ENCODE data around the gene POPDC2.
"Not testable (repeated sequence)": the region's sequence is repeated elsewhere in the genome, so short reads cannot be mapped to it uniquely, and the experiment has no call there.

Gene POPDC2, protein sequence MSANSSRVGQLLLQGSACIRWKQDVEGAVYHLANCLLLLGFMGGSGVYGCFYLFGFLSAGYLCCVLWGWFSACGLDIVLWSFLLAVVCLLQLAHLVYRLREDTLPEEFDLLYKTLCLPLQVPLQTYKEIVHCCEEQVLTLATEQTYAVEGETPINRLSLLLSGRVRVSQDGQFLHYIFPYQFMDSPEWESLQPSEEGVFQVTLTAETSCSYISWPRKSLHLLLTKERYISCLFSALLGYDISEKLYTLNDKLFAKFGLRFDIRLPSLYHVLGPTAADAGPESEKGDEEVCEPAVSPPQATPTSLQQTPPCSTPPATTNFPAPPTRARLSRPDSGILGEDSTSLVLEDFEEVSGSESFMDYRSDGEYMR

DNA sequence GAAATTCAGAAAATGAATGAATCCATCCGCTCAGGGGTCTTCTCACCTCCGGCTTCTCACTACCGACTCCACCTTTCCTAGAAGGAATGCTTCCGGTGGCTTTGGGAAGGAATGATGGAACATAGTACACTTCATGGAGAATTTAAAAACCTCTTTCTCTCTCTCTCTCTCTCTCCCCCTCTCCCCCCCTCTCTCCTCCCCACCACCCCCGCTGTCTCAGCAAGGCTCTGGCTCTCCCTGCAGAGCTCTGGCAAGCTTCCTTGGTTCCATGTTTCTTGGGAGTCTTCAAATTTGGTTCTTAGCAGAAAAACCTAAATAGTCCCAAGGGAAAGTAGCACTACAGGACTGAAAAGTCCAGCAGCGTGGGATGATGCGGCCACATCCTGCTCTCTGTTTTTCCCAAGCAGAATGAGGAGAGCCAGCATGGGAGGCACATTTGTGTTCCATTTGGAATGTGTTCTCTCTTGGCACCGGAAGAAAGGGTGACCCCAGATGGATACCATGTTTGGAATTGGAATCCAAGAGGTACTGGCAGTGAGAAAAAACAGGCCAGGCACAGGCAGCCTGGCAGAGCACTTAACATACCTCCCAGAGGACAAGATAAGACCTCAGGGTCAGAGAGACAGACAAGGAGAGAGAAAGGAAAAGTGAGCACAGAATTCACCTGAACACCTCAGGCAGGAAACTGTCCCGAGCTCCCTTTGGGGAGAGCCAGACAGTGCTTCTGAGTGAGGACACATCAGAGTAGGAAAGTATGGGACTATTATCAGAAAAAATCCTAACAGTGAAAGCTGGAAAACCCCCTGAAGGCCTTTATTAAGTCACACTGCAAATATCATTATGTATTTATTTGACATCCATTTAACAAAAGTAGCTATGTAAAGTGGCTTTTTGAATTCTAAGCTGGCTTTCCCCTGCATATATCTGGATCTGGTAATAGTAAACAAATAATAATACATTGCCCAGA, at the start of gene POPDC2:
Gene POPDC2, minus strand, starts transcription at position 116 of the 967 bp plus-strand sequence. CDS start 166 bp downstream, outside the sequence.
- no peak for DNase-seq (ENCODE audit: low read depth)

- no peak for DNase-seq (ENCODE audit: low read depth)
Observed at GRCh38 chr3:119703820-119704531, 43.6 kb upstream of the POPDC2 start.

GRCh38 chr3:119702530-119703527, 42.4 kb upstream of the POPDC2 start, which contains the start of gene CFAP91:
Gene CFAP91, plus strand, starts transcription at chr3:119703022. Its CDS starts 77 bp downstream, at chr3:119703099.
- DNase-seq (ENCODE audit: low read depth) = peak; percentile 91

DNA sequence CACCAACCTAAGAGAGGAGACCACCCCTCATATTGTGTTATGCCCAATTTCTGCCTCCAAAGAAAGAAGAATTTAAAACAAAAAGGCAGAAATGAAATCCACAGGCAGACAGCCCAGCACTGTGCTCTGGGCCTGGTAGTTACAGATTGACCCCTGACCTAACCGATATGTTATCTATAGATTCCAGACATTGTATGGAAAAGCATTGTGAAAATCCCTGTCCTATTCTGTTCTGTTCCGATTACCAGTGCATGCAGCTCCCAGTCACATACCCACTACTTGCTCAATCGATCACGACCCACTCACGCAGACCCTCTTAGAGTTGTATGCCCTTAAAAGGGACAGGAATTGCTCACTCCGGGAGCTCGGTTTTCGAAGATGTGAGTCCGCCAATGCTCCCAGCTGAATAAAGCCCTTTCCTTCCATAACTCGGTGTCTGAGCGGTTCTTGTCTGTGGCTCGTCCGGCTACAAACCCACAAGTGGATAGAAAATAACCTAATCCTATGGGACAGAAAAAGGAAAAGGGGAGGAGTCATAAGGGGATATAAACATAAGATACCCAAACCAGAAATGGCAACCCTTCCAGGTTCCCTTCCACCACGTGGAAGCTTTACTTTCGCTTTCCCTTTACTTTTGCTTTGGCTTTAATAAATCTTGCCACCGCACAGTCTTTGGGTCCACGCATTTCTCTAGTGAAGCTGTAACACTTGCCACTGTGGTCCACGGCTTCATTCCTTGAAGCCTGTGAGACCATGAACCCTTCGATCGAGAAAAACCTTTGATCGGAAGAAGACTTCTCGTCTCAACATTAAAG, 40.7 kb upstream of the POPDC2 start:
- DNase-seq (ENCODE audit: low read depth) = no peak

- no peak for DNase-seq (ENCODE audit: low read depth)
Observed at GRCh38 chr3:119700269-119700919, 40.0 kb upstream of the POPDC2 start.

- no peak for DNase-seq (ENCODE audit: low read depth)
Observed at GRCh38 chr3:119697394-119697793, 37.0 kb upstream of the POPDC2 start.

DNA sequence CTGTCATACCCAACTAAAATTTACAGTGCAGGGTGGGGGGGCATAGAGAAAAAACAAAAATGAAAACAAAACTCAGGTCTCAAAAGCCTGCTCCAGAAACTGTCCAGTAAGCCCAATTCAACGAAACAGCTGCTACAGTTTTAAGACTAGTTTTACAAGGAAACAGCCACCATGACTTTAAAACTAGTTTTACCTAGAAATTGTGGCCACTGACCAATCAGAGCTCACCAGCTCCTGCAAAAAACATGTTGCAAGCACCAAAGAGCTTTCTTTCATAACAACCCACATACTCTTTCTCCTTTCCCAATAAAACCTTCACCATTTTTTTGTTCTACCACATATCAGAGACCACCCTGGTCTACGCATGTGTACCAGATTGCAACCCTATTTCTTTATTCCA, 35.1 kb upstream of the POPDC2 start:
- peak; percentile 6 for DNase-seq (ENCODE audit: low read depth)

DNA sequence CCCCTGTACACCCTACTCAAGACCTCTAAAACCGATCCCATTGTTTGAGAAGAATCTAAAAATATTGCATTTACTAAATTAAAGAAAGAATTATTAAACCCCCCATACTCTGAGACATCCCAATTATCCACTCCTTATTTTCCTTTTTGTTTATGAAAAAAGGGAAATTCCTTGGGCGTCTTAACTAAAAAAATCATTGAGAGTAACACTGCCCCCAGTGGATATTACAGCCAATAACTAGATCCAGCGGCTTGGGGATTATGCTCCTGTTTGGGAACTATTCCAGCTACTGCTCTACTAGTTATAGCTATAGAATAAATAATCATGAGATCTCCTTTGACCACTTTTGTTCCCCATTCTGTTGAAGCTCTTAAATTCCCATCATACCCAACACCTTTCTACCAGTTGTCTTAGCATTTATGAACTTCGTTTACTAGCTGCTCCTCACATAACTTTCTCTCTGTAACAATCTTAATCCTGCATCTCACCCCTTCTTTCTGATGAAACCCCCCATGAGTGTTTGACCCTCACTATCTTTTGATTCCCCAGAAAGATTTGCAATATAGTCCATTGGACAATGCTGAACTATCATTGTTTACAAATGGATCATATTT, 29.8 kb upstream of the POPDC2 start:
- DNase-seq (ENCODE audit: low read depth) = peak; percentile 11

DNA sequence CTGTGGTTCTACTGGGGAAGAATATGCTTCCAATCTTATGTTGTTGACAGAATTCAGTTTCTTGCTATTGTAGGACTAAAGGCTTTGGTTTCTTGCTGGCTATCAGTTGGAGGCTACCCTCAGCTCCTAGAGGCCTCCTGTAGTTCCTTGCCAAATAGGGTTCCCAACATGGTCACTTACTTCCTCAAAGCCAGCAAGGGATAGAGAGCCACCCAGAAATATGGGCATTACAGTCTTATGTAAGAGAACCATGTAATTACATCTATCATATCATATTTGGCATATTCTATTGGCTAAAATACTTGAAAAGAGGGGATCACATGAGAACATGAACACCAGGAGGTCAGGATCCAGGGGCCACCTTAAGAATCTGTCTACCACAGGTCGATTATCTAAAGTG, 23.0 kb upstream of the POPDC2 start:
- DNase-seq (ENCODE audit: low read depth) = no peak

- DNase-seq (ENCODE audit: low read depth) = peak; percentile 34
Observed at GRCh38 chr3:119681279-119681678, 20.9 kb upstream of the POPDC2 start.

DNA sequence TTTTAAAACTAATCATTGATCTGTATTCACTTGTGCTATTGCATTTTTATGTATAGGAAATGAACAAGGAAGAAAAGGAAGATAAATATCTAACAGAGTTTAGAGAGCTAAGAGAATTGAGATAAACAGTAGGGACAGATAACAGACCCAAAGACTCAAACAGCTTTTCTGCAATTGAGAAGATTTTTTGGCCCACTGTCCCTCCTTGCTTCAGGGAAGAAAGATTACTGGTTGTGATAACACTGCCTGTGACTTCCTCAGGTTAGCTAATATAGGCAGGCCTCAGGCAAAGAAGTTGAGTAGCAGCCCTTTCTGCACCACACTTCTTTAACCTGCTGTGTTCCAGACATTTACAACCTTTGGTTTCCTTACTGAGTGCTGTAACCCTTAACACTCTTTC, 19.5 kb upstream of the POPDC2 start:
- no peak for DNase-seq (ENCODE audit: low read depth)

DNA sequence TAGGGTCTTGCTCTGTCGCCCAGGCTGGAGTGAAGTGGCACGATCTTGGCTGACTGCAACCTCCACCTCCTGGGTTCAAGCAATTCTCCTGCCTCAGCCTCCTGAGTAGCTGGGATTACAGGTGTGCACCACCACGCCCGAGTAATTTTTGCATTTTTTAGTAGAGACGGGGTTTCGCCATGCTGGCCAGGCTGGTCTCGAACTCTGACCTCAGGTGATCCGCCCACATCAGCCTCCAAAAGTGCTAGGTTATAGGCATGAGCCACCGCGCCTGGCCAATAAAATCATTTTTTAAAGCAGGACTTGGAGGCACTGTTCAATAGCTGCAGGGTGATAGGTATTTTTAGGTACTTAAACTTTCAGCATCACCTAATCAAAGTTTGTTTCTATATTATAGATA, 17.8 kb upstream of the POPDC2 start:
- not testable (repeated sequence) for DNase-seq (ENCODE audit: low read depth)

- no peak for DNase-seq (ENCODE audit: low read depth)
Observed at GRCh38 chr3:119677641-119677934, 17.2 kb upstream of the POPDC2 start.

- DNase-seq (ENCODE audit: low read depth) = peak; percentile 93
Observed at GRCh38 chr3:119676771-119677640, 16.6 kb upstream of the POPDC2 start, which contains the start of gene COX17. Gene COX17, minus strand, starts transcription at chr3:119677406. Its CDS starts 96 bp downstream, at chr3:119677310.

GRCh38 chr3:119676020-119676419, 15.6 kb upstream of the POPDC2 start:
- DNase-seq (ENCODE audit: low read depth) = no peak

DNA sequence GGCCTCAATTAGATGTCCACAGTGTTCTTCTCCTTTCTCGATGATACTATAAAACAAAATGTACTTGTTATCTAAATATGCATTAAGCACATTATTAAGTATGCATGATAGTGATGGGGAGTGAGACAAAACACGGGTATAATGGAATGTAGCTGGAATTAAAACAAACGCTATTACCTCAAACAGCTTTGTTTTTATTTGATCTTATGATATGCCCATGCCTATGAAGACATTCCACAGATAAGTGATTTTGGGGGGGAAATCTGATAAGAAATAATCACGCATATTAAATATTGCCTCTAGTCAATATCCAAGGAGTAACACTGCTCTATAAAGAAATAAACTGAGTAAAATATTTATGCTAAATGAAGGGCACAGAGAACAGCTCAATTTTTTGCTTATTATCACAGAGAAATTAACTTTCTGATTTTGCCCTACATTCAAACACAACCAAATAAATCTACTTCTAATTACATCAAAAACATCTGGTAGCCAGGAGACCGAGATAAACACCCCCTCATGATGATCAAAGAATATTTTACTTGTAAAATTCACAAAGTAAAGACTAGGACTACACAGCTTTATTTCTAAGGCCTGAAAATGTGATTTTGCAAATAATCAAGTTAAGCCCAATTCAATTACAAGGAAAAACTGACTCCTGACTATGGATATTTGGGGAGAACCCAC, 14.9 kb upstream of the POPDC2 start:
- DNase-seq (ENCODE audit: low read depth) = no peak

- no peak for DNase-seq (ENCODE audit: low read depth)
Observed at GRCh38 chr3:119673875-119674274, 13.5 kb upstream of the POPDC2 start.
